Activated T-cell treated with anti-CD3 and anti-CD28 coated beads for 4 hours (primary cell): Measurements from ENCODE around the gene ZNF296.
"Not testable (repeated sequence)": the region's sequence is repeated elsewhere in the genome, so short reads cannot be mapped to it uniquely, and the experiment has no call there.

ENCODE experiments used
- DNase-seq: peaks from one replicate; pipeline ENCODE4 v3.0.0-alpha.2; 2020

ZNF296 gene

GRCh38 chr19:45076029-45076850, at the start of gene ZNF296:
Gene ZNF296 (minus strand): TSS chr19:45076478. CDS start chr19:45076373, 105 bp downstream.
- DNase-seq, result peak; percentile 71

- DNase-seq, result no peak
These were observed 49.1 kb upstream of the ZNF296 start for GRCh38 chr19:45125360-45125759.

DNA sequence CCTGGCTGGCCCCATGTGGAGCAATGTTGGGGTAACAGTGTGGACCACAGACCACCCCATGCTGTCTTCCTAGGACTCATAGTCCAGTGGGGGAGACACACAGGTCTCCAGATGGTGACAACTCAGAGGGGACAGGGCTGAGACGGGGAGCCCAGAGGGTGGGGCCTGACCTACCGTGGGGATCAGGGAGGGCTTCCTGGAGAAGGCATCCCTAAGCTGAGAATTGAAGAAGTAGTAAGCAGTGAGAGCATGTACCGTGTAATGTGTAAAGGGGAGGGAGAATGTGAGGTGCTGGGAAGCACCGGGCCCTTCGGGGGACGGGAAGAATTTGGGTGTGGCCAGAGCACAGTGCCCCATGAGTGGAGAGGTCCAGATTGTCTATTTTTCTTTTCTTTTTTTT, 47.7 kb upstream of the ZNF296 start:
- no peak for DNase-seq

- no peak for DNase-seq
These were observed 47.2 kb upstream of the ZNF296 start for GRCh38 chr19:45123440-45123850.

GRCh38 chr19:45122832-45123231, 46.6 kb upstream of the ZNF296 start:
- DNase-seq, result no peak

DNA sequence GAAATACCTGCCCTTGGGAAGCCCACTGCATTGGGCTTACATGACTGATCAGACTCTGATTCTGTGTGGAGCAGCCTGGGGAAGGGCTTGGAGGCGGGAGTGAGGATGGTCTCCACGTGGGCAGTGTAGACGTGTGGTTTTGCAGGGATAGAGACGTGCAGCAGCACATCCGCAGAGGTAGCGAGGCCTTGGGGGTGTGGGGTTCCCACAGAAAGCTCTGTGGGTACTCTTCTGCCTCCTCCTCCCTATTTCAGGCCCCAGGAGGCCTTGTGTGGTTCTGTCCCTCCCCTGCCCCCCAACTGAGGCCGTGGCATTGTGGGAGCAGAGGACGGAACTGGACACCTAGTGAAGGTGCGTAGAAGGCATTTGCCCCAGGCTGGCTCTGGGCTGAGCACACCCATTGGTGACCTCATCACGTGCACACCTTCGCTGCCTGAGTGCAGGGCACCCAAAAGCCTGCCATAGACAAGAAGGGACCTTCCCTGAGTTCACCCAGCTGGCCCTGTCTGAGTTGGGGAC, 45.6 kb upstream of the ZNF296 start:
- no peak for DNase-seq

GRCh38 chr19:45119582-45119981, 43.3 kb upstream of the ZNF296 start:
- no peak for DNase-seq

GRCh38 chr19:45118591-45119355, 42.5 kb upstream of the ZNF296 start:
- DNase-seq, result not testable (repeated sequence)

- DNase-seq, result no peak
These were observed 41.8 kb upstream of the ZNF296 start for GRCh38 chr19:45118106-45118505.

GRCh38 chr19:45117671-45118070, 41.4 kb upstream of the ZNF296 start:
- no peak for DNase-seq

- peak; percentile 43 for DNase-seq
These were observed 40.9 kb upstream of the ZNF296 start for GRCh38 chr19:45117167-45117594.

DNA sequence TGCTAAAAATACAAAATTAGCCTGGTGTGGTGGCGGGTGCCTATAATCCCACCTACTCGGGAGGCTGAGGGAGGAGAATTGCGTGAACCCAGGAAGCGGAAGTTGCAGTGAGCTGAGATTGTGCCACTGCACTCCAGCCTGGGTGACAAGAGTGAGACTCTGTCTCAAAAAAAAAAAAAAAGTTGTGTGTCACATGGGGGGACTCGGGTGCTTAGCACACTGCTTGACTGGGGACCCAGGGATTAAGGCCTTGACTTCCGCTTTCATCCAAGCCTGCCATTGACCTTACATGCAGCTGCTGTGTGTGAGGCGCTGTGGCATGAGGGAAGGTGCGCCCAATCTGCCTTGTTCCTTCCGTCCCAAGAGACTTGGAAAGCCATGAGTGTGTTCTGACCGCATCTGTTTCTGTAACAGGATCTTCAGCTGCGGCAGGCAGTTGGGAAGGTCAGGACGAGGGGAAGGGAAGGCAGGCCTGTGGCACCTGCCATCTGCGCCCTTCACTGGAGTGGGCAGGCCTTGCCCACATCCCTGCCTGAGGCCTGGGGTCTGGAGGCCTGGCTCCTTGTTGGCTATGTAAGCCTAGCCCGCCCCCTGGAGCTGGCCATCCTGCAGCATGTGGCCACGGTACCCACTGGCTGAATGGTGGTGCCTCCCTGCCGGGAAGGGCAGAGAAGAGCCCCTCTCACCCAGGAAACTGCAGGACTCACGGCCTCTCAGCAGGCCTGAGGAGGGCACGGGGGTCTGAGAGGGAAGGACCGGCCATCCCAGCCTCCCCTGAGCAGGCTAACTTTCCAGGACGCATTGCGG, 39.7 kb upstream of the ZNF296 start:
- DNase-seq, result no peak

- DNase-seq, result no peak
These were observed 37.8 kb upstream of the ZNF296 start for GRCh38 chr19:45114116-45114515.

GRCh38 chr19:45113628-45114027, 37.4 kb upstream of the ZNF296 start:
- DNase-seq, result no peak

GRCh38 chr19:45112111-45112827, 36.0 kb upstream of the ZNF296 start:
- no peak for DNase-seq

GRCh38 chr19:45110851-45111266, 34.6 kb upstream of the ZNF296 start:
- DNase-seq, result no peak

- no peak for DNase-seq
These were observed 31.4 kb upstream of the ZNF296 start for GRCh38 chr19:45107621-45108150.

DNA sequence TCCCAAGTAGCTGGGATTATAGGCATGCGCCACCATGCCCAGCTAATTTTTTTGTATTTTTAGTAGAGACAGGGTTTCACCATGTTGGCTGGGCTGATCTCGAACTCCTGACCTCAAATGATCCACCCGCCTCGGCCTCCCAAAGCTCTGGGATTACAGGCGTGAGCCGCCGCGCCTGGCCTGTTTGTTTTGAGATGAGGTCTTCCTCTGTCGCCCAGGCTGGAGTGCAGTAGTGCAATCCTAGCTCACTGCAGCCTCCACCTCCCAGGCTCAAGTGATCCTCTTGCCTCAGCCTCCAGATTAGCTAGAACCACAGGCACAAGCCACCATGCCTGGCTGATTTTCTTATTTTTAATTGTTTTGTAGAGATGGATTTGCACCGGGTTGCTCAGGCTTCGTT, 30.1 kb upstream of the ZNF296 start:
- not testable (repeated sequence) for DNase-seq

GRCh38 chr19:45104658-45105349, 28.5 kb upstream of the ZNF296 start:
- no peak for DNase-seq

DNA sequence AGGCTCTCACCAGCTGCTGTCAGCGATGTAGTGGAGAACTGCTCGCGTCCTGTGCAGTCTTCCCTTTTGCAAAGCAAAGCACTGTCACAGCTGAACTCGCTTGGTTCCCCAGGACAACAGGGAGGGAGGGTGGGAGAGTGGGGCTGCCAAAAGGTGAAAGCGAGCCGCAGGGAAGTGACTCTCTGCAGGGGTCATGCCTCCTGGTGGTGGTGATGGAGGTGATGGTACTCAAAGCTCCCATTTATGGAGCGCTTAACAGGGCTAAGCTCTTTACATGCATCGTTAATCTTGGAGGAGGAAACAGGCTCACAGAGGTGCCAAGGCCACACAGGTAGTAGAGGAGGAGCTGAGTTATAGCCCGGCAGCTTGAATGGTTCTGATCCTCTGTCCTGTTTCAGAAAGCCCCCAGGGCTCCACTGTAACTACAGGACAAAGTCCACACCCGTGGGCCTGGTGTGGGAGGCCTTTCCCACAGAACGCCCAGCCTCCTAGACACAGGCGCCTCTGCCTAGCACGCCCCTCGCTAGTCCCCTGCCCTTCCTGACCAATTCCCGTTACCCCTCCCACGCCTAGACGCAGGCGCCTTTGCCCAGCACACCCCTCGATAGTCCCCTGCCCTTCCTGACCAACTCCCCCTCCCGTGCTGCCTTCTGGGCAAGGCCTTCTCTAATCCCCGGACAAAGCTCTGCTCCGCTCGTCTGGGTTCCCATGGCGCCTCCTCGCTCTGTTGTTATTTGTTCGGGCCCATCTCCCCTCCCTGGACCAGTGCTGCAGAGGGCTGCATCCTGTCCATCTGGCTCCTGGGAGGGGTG, 27.4 kb upstream of the ZNF296 start:
- DNase-seq, result no peak

DNA sequence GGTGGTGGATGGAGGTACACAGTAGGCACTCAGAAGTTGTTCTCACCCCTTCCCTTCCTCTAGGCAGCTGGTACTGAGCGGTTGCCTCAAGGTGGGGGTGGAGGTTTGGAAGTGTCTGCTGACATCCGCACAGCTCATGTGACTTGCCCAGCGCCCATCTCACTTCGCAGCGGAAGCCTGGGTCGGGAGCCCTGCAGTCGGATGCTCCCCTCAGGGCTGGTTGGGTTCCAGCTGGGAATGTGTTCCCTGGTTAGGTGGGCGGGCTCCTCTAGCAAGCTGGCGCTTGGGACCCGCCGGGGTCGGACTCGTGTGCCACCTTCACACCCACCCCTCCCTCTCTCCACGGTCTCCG, 26.9 kb upstream of the ZNF296 start:
- no peak for DNase-seq
